ENCODE measurements around the gene GRAP.
"Not testable (repeated sequence)": the region's sequence is repeated elsewhere in the genome, so short reads cannot be mapped to it uniquely, and the experiment has no call there.

DNA sequence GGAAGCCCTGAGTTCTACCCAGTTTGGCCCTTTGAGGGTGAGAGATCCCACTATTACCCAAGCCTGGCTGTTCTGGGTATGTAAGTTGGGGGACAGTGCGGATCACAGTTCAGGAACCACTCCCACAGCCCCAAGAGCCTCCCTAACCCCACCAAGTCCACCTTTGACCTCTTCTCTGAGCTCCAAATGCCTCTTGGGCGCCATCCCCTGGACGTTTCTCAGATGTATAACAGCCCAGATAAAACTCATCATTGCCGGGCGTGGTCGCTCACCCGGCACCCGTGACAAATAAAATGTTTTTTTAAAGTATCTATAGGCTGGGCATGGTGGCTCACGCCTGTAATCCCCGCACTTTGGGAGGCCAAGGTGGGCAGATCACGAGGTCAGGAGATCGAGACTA is 8.7 kb upstream of the GRAP start:
- TF ChIP-seq, protein P1, sequence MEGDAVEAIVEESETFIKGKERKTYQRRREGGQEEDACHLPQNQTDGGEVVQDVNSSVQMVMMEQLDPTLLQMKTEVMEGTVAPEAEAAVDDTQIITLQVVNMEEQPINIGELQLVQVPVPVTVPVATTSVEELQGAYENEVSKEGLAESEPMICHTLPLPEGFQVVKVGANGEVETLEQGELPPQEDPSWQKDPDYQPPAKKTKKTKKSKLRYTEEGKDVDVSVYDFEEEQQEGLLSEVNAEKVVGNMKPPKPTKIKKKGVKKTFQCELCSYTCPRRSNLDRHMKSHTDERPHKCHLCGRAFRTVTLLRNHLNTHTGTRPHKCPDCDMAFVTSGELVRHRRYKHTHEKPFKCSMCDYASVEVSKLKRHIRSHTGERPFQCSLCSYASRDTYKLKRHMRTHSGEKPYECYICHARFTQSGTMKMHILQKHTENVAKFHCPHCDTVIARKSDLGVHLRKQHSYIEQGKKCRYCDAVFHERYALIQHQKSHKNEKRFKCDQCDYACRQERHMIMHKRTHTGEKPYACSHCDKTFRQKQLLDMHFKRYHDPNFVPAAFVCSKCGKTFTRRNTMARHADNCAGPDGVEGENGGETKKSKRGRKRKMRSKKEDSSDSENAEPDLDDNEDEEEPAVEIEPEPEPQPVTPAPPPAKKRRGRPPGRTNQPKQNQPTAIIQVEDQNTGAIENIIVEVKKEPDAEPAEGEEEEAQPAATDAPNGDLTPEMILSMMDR (IDR thresholded peaks at IDR 0.05; ENCODE audit: extremely low read depth in 1 of 2, insufficient read depth in 1 of 2, low read depth in 1 of 2, low read length in 2 of 2), result not testable (repeated sequence)
- TF ChIP-seq MYC (IDR thresholded peaks at IDR 0.05; ENCODE audit: low read depth, low read length), result not testable (repeated sequence)
